Measurements from ENCODE around the gene USP6NL. TPM values are rescaled to one million over a fixed set of nuclear protein-coding genes. Genes with fewer than 3 reads are reported as not detected.
A peak's percentile ranks its signal among the peaks of the same experiment; 100 is the strongest.

USP6NL gene
- 21.7 and 68.0 TPM in 2 replicates for total RNA-seq (2011; cell fraction: chromatin; rRNA removed; ENCODE audit: low replicate concordance)
- 11.3 and 18.0 TPM in 2 replicates for total RNA-seq (2011; cell fraction: nucleolus; rRNA removed)
- total RNA-seq (2011; cell fraction: nucleoplasm; rRNA removed) = 45.8 and 75.7 TPM in 2 replicates
- total RNA-seq (2014; rRNA removed) = 19.8 and 24.0 TPM in 2 replicates
- total RNA-seq (2014; rRNA removed; fragmentation: Illumina TruSeq; extraction: Trizol) = 20.4 and 23.6 TPM in 2 replicates
- total RNA-seq (2015; rRNA removed; fragmentation: Illumina TruSeq; extraction: Trizol) = 22.1 and 24.5 TPM in 2 replicates
- total RNA-seq (2021) = 25.1 and 26.6 TPM in 2 replicates
- 11.5 and 16.8 TPM in 2 replicates for polyA plus RNA-seq (2011; rRNA removed)
- 10.2 and 10.7 TPM in 2 replicates for polyA plus RNA-seq (2011; cell fraction: cytosol; rRNA removed)
- polyA plus RNA-seq (2011; cell fraction: nucleus; rRNA removed) = 22.8 and 27.5 TPM in 2 replicates
- polyA plus RNA-seq (2012) = 20.8 and 21.4 TPM in 2 replicates
- polyA plus RNA-seq (2014; fragmentation: Illumina TruSeq; extraction: Trizol) = 20.0 and 22.0 TPM in 2 replicates
- 1 to 10 TPM; 3.2 to 3.8 TPM for polyA plus RNA-seq (2014; fragmentation: Nextera tagmentation; extraction: Ambion mirVana)
- polyA plus RNA-seq (2014; rRNA removed) = 17.0 and 17.8 TPM in 2 replicates
- polyA minus RNA-seq (2011; rRNA and poly(A)+ RNA removed) = 19.0 and 21.8 TPM in 2 replicates
- 8.5 and 11.0 TPM in 2 replicates for polyA minus RNA-seq (2011; cell fraction: cytosol; rRNA and poly(A)+ RNA removed)
- 20.2 and 24.8 TPM in 2 replicates for polyA minus RNA-seq (2011; cell fraction: nucleus; rRNA and poly(A)+ RNA removed)
- percentile 88 among the genes with signal in this experiment for Bru-seq, nascent RNA
- BruChase-seq, experiment 1, labeled RNA remaining after a 2-hour chase = percentile 83 among the genes with signal in this experiment
- BruChase-seq, experiment 2, labeled RNA remaining after a 6-hour chase = percentile 83 among the genes with signal in this experiment
- long read RNA-seq, experiment 1, full-length matches to known transcripts = 47 of 100 reads
- long read RNA-seq, experiment 1, partial matches to known transcripts = 7 of 100 reads
- long read RNA-seq, experiment 1, other reads (novel, unspliced or antisense) = 46 of 100 reads
- long read RNA-seq, experiment 2, full-length matches to known transcripts = 3 of 22 reads
- long read RNA-seq, experiment 2, partial matches to known transcripts = 6 of 22 reads
- long read RNA-seq, experiment 2, other reads (novel, unspliced or antisense) = 13 of 22 reads
- long read RNA-seq, experiment 3, full-length matches to known transcripts = 4 of 6 reads
- long read RNA-seq, experiment 3, partial matches to known transcripts = 0 of 6 reads
- long read RNA-seq, experiment 3, other reads (novel, unspliced or antisense) = 2 of 6 reads

DNA sequence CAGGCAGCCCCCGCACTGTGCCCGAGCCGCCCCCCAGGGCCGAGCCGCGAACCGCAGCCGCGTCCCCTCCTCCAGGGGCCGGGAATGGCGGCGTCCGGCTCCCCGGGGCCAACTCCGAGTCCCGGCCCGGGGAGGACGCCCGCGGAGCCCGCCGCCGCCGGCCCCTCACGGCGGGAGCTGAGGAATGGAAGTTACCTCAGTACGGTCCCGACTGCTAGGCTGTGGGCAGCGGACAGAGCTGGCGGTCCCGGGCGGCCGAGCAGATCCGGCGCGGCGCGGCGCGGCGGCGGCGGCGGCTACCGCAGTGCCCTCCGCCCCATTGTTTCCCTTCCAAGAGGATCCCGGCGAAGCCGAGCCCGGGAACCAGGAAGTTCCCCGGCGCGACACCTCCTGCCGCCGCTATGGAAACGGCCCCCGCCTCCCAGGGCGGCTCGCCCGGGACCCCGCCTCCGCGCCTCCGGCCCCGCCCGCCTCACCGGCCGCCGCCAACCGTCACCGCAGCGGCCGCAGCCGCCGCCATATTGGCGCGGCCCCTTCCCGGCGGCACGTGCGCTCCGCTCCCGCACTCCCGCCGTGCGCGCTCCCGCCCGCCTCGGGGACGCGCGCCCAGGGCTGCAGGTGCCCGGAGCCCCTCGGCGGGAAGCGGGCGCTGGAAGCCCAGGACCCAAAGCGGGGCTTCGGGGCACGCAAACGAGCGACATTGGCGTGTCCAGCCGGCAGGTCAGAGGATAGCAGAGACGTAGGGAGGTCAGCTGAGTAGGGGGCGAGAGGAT is at the start of gene USP6NL:
TSS of gene USP6NL (minus strand) at position 403 of the 773 bp plus-strand sequence. CDS start 14,016 bp downstream, outside the sequence.
- H3K4me2 ChIP-seq (ENCODE audit: insufficient read depth, low read length) = peak within 1 kb of the TSS; percentile 95
- 0 out of 2 replicates have a peak, but pooled peaks cover 7% of the 10 kb centered on the region for H4K20me1 ChIP-seq (replicated peaks; ENCODE audit: control insufficient read depth, insufficient read depth, low read length)
- no peaks in the 10 kb centered on the region for H3K36me3 ChIP-seq (ENCODE audit: control insufficient read depth, insufficient read depth, low read length)
- peak; percentile 91 to 93 (median 92) for DNase-seq (ENCODE audit: extremely low read depth in 1 of 4, low spot score in 3 of 4)
- ATAC-seq = peak; percentile 68
- peak within 1 kb of the TSS; percentile 98 for H3K27ac ChIP-seq (ENCODE audit: extremely low read depth, low read depth, low read length)
- ChIA-PET POLR2A (interaction anchor here (1.1 to 3.7 kb wide), 11 partner anchors 8 to 74 kb away, joined by 3 to 16 read pairs (median 4); no protein-coding TSS in a partner anchor), CTCF (ENCODE audit: low intra/inter-chr PET ratio) (no interaction called here)
- H3K9ac ChIP-seq (ENCODE audit: insufficient read depth in 1 of 2, low read depth in 2 of 2, low read length in 2 of 2) = peak within 1 kb of the TSS; percentile 87 to 96
- BruUV-seq (replicated peaks) = no TSS peak
- in situ Hi-C loops (cut with MboI) (no loop called here), intact Hi-C loops (cut with micrococcal nuclease) (loop anchor here (1.0 to 10.0 kb wide), 5 partner anchors 73 to 283 kb away; no protein-coding TSS in a partner anchor)
- H3K9me1 ChIP-seq (ENCODE audit: control insufficient read depth, insufficient read depth, low read length) = no peaks in the 10 kb centered on the region
- H3K27me3 ChIP-seq (ENCODE audit: control insufficient read depth in 2 of 2, insufficient read depth in 2 of 2, low read length in 2 of 2) = no peaks in the 10 kb centered on the region
- no peak for FAIRE-seq
- WGBS (ENCODE audit: insufficient coverage, low coverage, missing lambda C conversion rate) = 1% methylated on average over 78 of the region's 107 CpGs
- H3K4me3 ChIP-seq = peak within 1 kb of the TSS; percentile 79
- H3K4me1 ChIP-seq (replicated peaks in 1 of 2; ENCODE audit: control insufficient read depth in 2 of 2, insufficient read depth in 2 of 2, low read length in 2 of 2) = peaks cover 24 to 40% of the 10 kb centered on the region in 2 experiments
- peaks cover 50% of the 10 kb centered on the region for H3K79me2 ChIP-seq (ENCODE audit: control insufficient read depth, insufficient read depth, low read length)
- peak within 1 kb of the TSS; percentile 50 for H2AFZ ChIP-seq (ENCODE audit: low read depth, low read length)
- H3K9me3 ChIP-seq (replicated peaks; ENCODE audit: control insufficient read depth, insufficient read depth, low read depth, low read length) = 0 out of 2 replicates have a peak, but pooled peaks cover 4% of the 10 kb centered on the region
- TF ChIP-seq MYC (IDR thresholded peaks at IDR 0.05; ENCODE audit: low read depth, low read length) (peak; percentile 95), MYC (CRISPR knock-in tag; IDR thresholded peaks at IDR 0.05; ENCODE audit: borderline replicate concordance, low read depth) (no peak), BHLHE40 (IDR thresholded peaks at IDR 0.05; ENCODE audit: low read length) (peak; percentile 99), BCOR (IDR thresholded peaks at IDR 0.05) (no peak), KLF13 (tag; IDR thresholded peaks at IDR 0.05; ENCODE audit: borderline replicate concordance, low read depth) (peak; percentile 35; the same call in 1 of the 2 replicates), HNRNPLL (IDR thresholded peaks at IDR 0.05; ENCODE audit: low read depth, low read length, poor library complexity, severe bottlenecking) (peak; percentile 45), EWSR1 (IDR thresholded peaks at IDR 0.05; ENCODE audit: borderline replicate concordance, low read depth, partially characterized antibody) (no peak), POLR2A (conservative IDR thresholded peaks at IDR 0.05) (peak; percentile 83), TAF1 (IDR thresholded peaks at IDR 0.05; ENCODE audit: control insufficient read depth, extremely low read depth, insufficient read depth, low read length, severe bottlenecking) (peak; percentile 93), SUPT5H (IDR thresholded peaks at IDR 0.05) (peak; percentile 69), L3MBTL2 (IDR thresholded peaks at IDR 0.05) (peak; percentile 77), NONO (IDR thresholded peaks at IDR 0.05; ENCODE audit: low read depth in 2 of 2, low read length in 1 of 2) (peak; percentile 45 to 89)
- TF ChIP-seq, protein P1, sequence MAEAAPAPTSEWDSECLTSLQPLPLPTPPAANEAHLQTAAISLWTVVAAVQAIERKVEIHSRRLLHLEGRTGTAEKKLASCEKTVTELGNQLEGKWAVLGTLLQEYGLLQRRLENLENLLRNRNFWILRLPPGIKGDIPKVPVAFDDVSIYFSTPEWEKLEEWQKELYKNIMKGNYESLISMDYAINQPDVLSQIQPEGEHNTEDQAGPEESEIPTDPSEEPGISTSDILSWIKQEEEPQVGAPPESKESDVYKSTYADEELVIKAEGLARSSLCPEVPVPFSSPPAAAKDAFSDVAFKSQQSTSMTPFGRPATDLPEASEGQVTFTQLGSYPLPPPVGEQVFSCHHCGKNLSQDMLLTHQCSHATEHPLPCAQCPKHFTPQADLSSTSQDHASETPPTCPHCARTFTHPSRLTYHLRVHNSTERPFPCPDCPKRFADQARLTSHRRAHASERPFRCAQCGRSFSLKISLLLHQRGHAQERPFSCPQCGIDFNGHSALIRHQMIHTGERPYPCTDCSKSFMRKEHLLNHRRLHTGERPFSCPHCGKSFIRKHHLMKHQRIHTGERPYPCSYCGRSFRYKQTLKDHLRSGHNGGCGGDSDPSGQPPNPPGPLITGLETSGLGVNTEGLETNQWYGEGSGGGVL (CRISPR knock-in tag; IDR thresholded peaks at IDR 0.05) = no peak
- TF ChIP-seq, protein P2, sequence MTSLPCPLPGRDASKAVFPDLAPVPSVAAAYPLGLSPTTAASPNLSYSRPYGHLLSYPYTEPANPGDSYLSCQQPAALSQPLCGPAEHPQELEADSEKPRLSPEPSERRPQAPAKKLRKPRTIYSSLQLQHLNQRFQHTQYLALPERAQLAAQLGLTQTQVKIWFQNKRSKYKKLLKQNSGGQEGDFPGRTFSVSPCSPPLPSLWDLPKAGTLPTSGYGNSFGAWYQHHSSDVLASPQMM (CRISPR knock-in tag; IDR thresholded peaks at IDR 0.05) = no peak
